Astrocyte (in vitro differentiated cells and primary cell): Measurements from ENCODE around the gene IFNL2.

Experiments
- EZH2 ChIP-seq: IDR thresholded peaks from 2 replicates; pipeline ENCODE4 v1.6.1; 2012; ENCODE audit warnings: mild to moderate bottlenecking, low read length, inconsistent platforms; ENCODE audit not compliant: insufficient read depth
- TF ChIP-seq, protein P1 (sequence below): IDR thresholded peaks from 2 replicates; pipeline ENCODE4 v1.5.1; 2011; ENCODE audit warnings: low read depth, mild to moderate bottlenecking, inconsistent platforms, low read length, moderate library complexity; ENCODE audit not compliant: insufficient read depth

DNA sequence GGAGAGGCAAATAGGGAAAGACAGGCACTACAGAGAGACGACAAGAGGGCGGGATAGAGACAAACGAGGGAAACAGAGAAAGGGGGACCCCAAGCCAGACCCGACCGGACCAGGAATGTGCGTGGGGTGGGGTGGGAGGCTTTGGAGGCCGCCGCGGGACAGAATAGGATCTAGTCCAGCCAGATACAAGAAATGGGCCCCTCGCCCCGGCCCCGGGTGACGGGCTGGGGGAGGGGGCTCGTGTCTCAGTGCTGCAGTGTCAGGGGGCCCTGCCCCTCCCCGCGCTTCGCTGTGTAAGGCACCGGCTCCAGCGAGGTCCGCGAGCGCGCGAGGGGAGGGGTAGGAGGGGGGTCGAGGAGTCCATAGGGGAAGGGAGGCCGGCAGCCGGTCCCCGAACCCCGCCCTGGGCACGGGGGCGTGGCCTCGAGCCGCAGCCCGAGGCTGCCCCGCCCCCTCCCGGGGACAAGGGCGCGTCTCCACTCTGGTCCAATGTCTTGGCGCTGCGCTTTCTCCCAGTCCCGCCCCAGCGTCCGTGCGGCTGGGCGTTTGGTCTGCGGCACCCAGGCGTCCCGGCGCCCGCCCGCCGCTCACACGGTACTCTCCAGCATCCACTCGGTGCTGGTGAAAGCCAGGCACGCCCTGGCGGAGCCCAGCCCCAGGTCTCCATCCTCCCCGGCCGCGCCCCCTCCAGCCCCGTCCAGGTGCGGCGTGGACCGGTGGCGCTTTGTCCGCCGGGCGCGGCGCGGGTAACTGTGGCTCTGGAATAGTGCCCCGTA lies 39.0 kb downstream of the IFNL2 start:
- TF ChIP-seq, protein P1, sequence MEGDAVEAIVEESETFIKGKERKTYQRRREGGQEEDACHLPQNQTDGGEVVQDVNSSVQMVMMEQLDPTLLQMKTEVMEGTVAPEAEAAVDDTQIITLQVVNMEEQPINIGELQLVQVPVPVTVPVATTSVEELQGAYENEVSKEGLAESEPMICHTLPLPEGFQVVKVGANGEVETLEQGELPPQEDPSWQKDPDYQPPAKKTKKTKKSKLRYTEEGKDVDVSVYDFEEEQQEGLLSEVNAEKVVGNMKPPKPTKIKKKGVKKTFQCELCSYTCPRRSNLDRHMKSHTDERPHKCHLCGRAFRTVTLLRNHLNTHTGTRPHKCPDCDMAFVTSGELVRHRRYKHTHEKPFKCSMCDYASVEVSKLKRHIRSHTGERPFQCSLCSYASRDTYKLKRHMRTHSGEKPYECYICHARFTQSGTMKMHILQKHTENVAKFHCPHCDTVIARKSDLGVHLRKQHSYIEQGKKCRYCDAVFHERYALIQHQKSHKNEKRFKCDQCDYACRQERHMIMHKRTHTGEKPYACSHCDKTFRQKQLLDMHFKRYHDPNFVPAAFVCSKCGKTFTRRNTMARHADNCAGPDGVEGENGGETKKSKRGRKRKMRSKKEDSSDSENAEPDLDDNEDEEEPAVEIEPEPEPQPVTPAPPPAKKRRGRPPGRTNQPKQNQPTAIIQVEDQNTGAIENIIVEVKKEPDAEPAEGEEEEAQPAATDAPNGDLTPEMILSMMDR = no peak
- TF ChIP-seq EZH2 = peak; percentile 9
